NB4 (cell line): ENCODE measurements around the gene METRNL.

Experiments used
- CTCF ChIP-seq: IDR thresholded peaks from one replicate; pipeline ENCODE4 v1.5.1; 2012; ENCODE audit warnings: low read depth, low read length
- MAX ChIP-seq: IDR thresholded peaks from 2 replicates; pipeline ENCODE4 v1.6.1; 2011; ENCODE audit warnings: low read depth, low read length
- MYC ChIP-seq: IDR thresholded peaks from 2 replicates; pipeline ENCODE4 v1.6.1; 2011; ENCODE audit warnings: low read depth, low read length
- POLR2A ChIP-seq: IDR thresholded peaks from 2 replicates; pipeline ENCODE4 v1.6.1; 2011; ENCODE audit warnings: mild to moderate bottlenecking; ENCODE audit not compliant: insufficient read length; ENCODE audit errors: extremely low read depth

GRCh38 chr17:83065660-83066542, 13.5 kb upstream of the METRNL start:
- TF ChIP-seq CTCF = no peak
- no peak for TF ChIP-seq POLR2A
- no peak for TF ChIP-seq MAX
- TF ChIP-seq MYC = no peak
